Activated CD8-positive, alpha-beta memory T cell treated with anti-CD3 and anti-CD28 coated beads, Interleukin-2, amount 50 U/mL, for 1 hour (primary cell): ENCODE results near the gene ELOVL7.
"Not testable (repeated sequence)": the region's sequence is repeated elsewhere in the genome, so short reads cannot be mapped to it uniquely, and the experiment has no call there.

Experiments used
- DNase-seq: peaks from one replicate; pipeline ENCODE4 v3.0.0-alpha.2; 2020; ENCODE audit errors: extremely low read depth

The ELOVL7 gene

GRCh38 chr5:60843936-60844905, at the start of gene ELOVL7:
Gene ELOVL7 (minus strand): TSS chr5:60844269. CDS start chr5:60787397, 56,872 bp downstream.
- DNase-seq = no peak

GRCh38 chr5:60893521-60893920, 49.5 kb upstream of the ELOVL7 start:
- DNase-seq = no peak

- DNase-seq = no peak
Measured at GRCh38 chr5:60891667-60892066, 47.6 kb upstream of the ELOVL7 start.

GRCh38 chr5:60888359-60889061, 44.4 kb upstream of the ELOVL7 start:
- no peak for DNase-seq

- no peak for DNase-seq
Measured at GRCh38 chr5:60887746-60888145, 43.7 kb upstream of the ELOVL7 start.

- no peak for DNase-seq
Measured at GRCh38 chr5:60887096-60887495, 43.0 kb upstream of the ELOVL7 start.

GRCh38 chr5:60886158-60886557, 42.1 kb upstream of the ELOVL7 start:
- no peak for DNase-seq

GRCh38 chr5:60883229-60883628, 39.2 kb upstream of the ELOVL7 start:
- DNase-seq = no peak

GRCh38 chr5:60872892-60873291, 28.8 kb upstream of the ELOVL7 start:
- no peak for DNase-seq

- no peak for DNase-seq
Measured at GRCh38 chr5:60870857-60871256, 26.8 kb upstream of the ELOVL7 start.

GRCh38 chr5:60860572-60860971, 16.5 kb upstream of the ELOVL7 start:
- DNase-seq = not testable (repeated sequence)

- DNase-seq = no peak
Measured at GRCh38 chr5:60856066-60856465, 12.0 kb upstream of the ELOVL7 start.

GRCh38 chr5:60852940-60853339, 8.9 kb upstream of the ELOVL7 start:
- no peak for DNase-seq

GRCh38 chr5:60852317-60852716, 8.2 kb upstream of the ELOVL7 start:
- no peak for DNase-seq

- no peak for DNase-seq
Measured at GRCh38 chr5:60851626-60852025, 7.6 kb upstream of the ELOVL7 start.

- no peak for DNase-seq
Measured at GRCh38 chr5:60846298-60846697, 2.2 kb upstream of the ELOVL7 start.

GRCh38 chr5:60843386-60843935, 608 bp downstream of the ELOVL7 start:
- no peak for DNase-seq

- DNase-seq = no peak
Measured at GRCh38 chr5:60842871-60843385, 1.1 kb downstream of the ELOVL7 start.

- no peak for DNase-seq
Measured at GRCh38 chr5:60841361-60841760, 2.7 kb downstream of the ELOVL7 start.

GRCh38 chr5:60836131-60836530, 7.9 kb downstream of the ELOVL7 start:
- DNase-seq = no peak

GRCh38 chr5:60835554-60835953, 8.5 kb downstream of the ELOVL7 start:
- no peak for DNase-seq

- DNase-seq = no peak
Measured at GRCh38 chr5:60833520-60833919, 10.5 kb downstream of the ELOVL7 start.
